Measurements from ENCODE around the gene ELK4. TPM values are rescaled to one million over a fixed set of nuclear protein-coding genes. Genes with fewer than 3 reads are reported as not detected.

Gene ELK4
- total and polyA plus RNA-seq, 2 of the 4 experiments (the other 2 are of a cell fraction), result 4.6 to 11.3 TPM

DNA sequence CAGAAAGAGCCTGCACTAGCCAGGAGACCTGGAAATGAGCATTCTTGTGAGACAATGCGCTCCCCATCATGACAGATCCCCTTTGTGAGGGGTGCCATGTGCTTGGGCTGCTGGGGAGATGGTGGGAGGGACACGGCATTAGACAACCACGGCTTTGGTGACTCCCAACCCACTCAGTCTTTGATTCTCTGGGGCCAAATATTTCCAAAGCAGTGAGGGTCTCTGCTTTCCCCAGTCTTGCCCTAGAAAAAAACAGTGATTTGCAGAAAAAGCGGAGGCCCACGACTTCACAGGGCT lies 38.3 kb upstream of the ELK4 start:
- H3K14ac ChIP-seq (replicated peaks; ENCODE audit: low read depth, low read length), result no peak overlapping the region
- H3K9me1 ChIP-seq (ENCODE audit: insufficient read depth, low read length), result no peaks in the 10 kb centered on the region; the same call in 1 of the 2 replicates
- DNase-seq, result no peak
- H4K20me1 ChIP-seq (ENCODE audit: insufficient read depth, low read length), result no peaks in the 10 kb centered on the region
- no peak overlapping the region for H2BK20ac ChIP-seq (ENCODE audit: low read depth, low read length)
- H3K4me1 ChIP-seq (ENCODE audit: control insufficient read depth, insufficient read depth, low read length), result peaks cover 4% of the 10 kb centered on the region; the same call in 1 of the 2 replicates
- ATAC-seq (ENCODE audit: low read depth), result no peak
- BruUV-seq (replicated peaks), result no TSS peak
- POLR2A ChIA-PET (ENCODE audit: unreplicated experiment), result no interaction called here
- H4K5ac ChIP-seq (ENCODE audit: low read depth, low read length), result no peak overlapping the region
- no peaks in the 10 kb centered on the region for H3K36me3 ChIP-seq (ENCODE audit: control insufficient read depth, insufficient read depth, low read length)
- no peak overlapping the region for H2BK5ac ChIP-seq (ENCODE audit: low read depth, low read length, poor library complexity, severe bottlenecking)
- CTCF ChIA-PET, result interaction anchor here (1.1 kb wide), 1 partner anchor 11 kb away, joined by 3 read pairs; no protein-coding TSS in a partner anchor
- no peak overlapping the region for H3K23ac ChIP-seq (ENCODE audit: low read depth, low read length)
- H3K9me3 ChIP-seq (ENCODE audit: control insufficient read depth, insufficient read depth, low read length), result no peaks in the 10 kb centered on the region
- dilution Hi-C loops (cut with HindIII; ENCODE audit: low sequenced_read_pairs, unreplicated experiment), result no loop called here
- H2AK9ac ChIP-seq (replicated peaks; ENCODE audit: low read depth, low read length, poor library complexity), result no peak overlapping the region
- H3K27me3 ChIP-seq (ENCODE audit: control insufficient read depth, insufficient read depth, low read length), result no peaks in the 10 kb centered on the region
- 0 out of 4 replicates have a peak, but pooled peaks cover 0 to 2% of the 10 kb centered on the region in 2 experiments for H3K79me1 ChIP-seq (ENCODE audit: low read depth in 1 of 2, low read length in 2 of 2)
- no peak overlapping the region for H3K4me2 ChIP-seq (ENCODE audit: low read depth, low read length)
- H3K4me3 ChIP-seq (ENCODE audit: insufficient read depth, low read depth, low read length), result no peak overlapping the region
- H4K91ac ChIP-seq (ENCODE audit: insufficient read depth, low read depth, low read length), result no peak overlapping the region
- H3K27ac ChIP-seq (ENCODE audit: insufficient read depth, low read length), result no peak overlapping the region
- H2AFZ ChIP-seq (replicated peaks; ENCODE audit: low read length, poor library complexity), result no peak overlapping the region
- H3K9ac ChIP-seq (ENCODE audit: low read depth, low read length), result no peak overlapping the region
- H3K56ac ChIP-seq (ENCODE audit: extremely low read depth, insufficient read depth, low read length), result no peak overlapping the region
- no peak overlapping the region for H4K8ac ChIP-seq (ENCODE audit: low read depth in 2 of 2, low read length in 2 of 2)
- WGBS, 2 experiments (ENCODE audit: extremely low coverage in 2 of 2, insufficient read length in 1 of 2), result no CpG with 5 or more reads among the region's 5 CpGs
- no peak overlapping the region for H3K18ac ChIP-seq (ENCODE audit: low read depth, low read length)
- H2BK120ac ChIP-seq (ENCODE audit: low read depth, low read length), result no peak overlapping the region
- H3K4ac ChIP-seq (ENCODE audit: low read depth, low read length), result no peak overlapping the region
- TF ChIP-seq MAFK (IDR thresholded peaks at IDR 0.05; ENCODE audit: low read depth, low read length) (no peak), FOS (IDR thresholded peaks at IDR 0.05; ENCODE audit: low read depth, low read length) (no peak), SMC3 (IDR thresholded peaks at IDR 0.05; ENCODE audit: low read depth, low read length) (no peak), CHD1 (IDR thresholded peaks at IDR 0.05; ENCODE audit: low read depth, low read length) (no peak), POLR2A (IDR thresholded peaks at IDR 0.05; ENCODE audit: low read depth, low read length) (no peak)
- TF ChIP-seq, protein P1, sequence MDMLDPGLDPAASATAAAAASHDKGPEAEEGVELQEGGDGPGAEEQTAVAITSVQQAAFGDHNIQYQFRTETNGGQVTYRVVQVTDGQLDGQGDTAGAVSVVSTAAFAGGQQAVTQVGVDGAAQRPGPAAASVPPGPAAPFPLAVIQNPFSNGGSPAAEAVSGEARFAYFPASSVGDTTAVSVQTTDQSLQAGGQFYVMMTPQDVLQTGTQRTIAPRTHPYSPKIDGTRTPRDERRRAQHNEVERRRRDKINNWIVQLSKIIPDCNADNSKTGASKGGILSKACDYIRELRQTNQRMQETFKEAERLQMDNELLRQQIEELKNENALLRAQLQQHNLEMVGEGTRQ (IDR thresholded peaks at IDR 0.05; ENCODE audit: low read depth, low read length), result no peak
- no peak overlapping the region for H2AK5ac ChIP-seq (ENCODE audit: low read depth, low read length)
- H2BK15ac ChIP-seq (ENCODE audit: low read depth, low read length), result no peak overlapping the region
- in situ Hi-C loops (cut with MboI; ENCODE audit: low sequenced_read_pairs), result loop anchor here (25.0 kb wide), 2 partner anchors 242 to 442 kb away; partner anchors contain the start of gene AVPR1B
- intact Hi-C loops (cut with micrococcal nuclease), result no loop called here
